Adipocyte (in vitro differentiated cells): ENCODE measurements around the gene FAM162A.
A peak's percentile ranks its signal among the peaks of the same experiment; 100 is the strongest.

Source experiments
- DNase-seq: peaks from one replicate; pipeline ENCODE4 v3.0.0-alpha.2; 2015; ENCODE audit warnings: low read depth
- H3K27me3 ChIP-seq: replicated peaks from 2 replicates; pipeline ENCODE4 v1.7.0; 2013; ENCODE audit warnings: mild to moderate bottlenecking, low read length, moderate library complexity; ENCODE audit not compliant: control insufficient read depth, insufficient read depth
- H3K36me3 ChIP-seq: 2 replicates; pipeline ENCODE4 v1.7.0; 2013; ENCODE audit warnings: low read length, mild to moderate bottlenecking, moderate library complexity; ENCODE audit not compliant: control insufficient read depth, insufficient read depth, severe bottlenecking
- H3K4me1 ChIP-seq: 2 replicates; pipeline ENCODE4 v1.7.0; 2013; ENCODE audit warnings: mild to moderate bottlenecking, low read length, moderate library complexity; ENCODE audit not compliant: control insufficient read depth, insufficient read depth
- H3K4me3 ChIP-seq: 2 replicates; pipeline ENCODE4 v1.7.0; 2013; ENCODE audit warnings: mild to moderate bottlenecking, low read length, moderate library complexity
- H3K9ac ChIP-seq: 2 replicates; pipeline ENCODE4 v1.7.0; 2013; ENCODE audit warnings: mild to moderate bottlenecking, low read length, moderate library complexity
- H3K9me3 ChIP-seq: 2 replicates; pipeline ENCODE4 v1.7.0; 2013; ENCODE audit warnings: mild to moderate bottlenecking, low read length, moderate library complexity; ENCODE audit not compliant: control insufficient read depth

FAM162A gene

DNA sequence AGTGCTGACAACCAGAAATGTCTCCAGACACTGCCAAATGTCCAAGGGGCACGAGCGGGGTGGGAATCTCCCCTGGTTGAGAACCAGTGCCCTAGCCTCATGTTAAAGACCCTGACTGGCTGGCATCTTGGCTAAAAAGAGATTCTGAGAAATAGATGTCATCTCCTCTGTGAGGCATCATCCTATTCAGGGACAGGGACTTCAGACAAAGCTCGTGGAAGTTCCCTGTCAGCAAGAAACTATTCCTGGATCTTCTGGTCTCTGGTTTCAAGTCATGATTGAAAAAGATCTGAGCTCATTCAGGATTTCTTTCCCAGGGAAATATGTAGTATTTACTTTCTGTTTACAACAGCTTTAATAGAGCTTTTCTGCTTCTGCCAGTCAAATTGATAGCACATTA lies 21.0 kb downstream of the FAM162A start:
- no peaks in the 10 kb centered on the region for H3K4me1 ChIP-seq
- H3K27me3 ChIP-seq = no peaks in the 10 kb centered on the region
- H3K9ac ChIP-seq = no peak overlapping the region
- H3K4me3 ChIP-seq = no peak overlapping the region
- peaks cover 67% of the 10 kb centered on the region for H3K36me3 ChIP-seq
- no peaks in the 10 kb centered on the region for H3K9me3 ChIP-seq
- no peak for DNase-seq

- peaks cover 78% of the 10 kb centered on the region for H3K36me3 ChIP-seq
- no peak overlapping the region for H3K4me3 ChIP-seq
- no peak overlapping the region for H3K9ac ChIP-seq
- DNase-seq = no peak
- H3K27me3 ChIP-seq = no peaks in the 10 kb centered on the region
- no peaks in the 10 kb centered on the region for H3K9me3 ChIP-seq
- no peaks in the 10 kb centered on the region for H3K4me1 ChIP-seq
Measured at GRCh38 chr3:122406198-122406597, 22.2 kb downstream of the FAM162A start.

- peaks cover 80% of the 10 kb centered on the region for H3K36me3 ChIP-seq
- DNase-seq = no peak
- H3K4me1 ChIP-seq = no peaks in the 10 kb centered on the region
- no peak overlapping the region for H3K9ac ChIP-seq
- no peaks in the 10 kb centered on the region for H3K27me3 ChIP-seq
- no peak overlapping the region for H3K4me3 ChIP-seq
- no peaks in the 10 kb centered on the region for H3K9me3 ChIP-seq
Measured at GRCh38 chr3:122407946-122408345, 24.0 kb downstream of the FAM162A start.

GRCh38 chr3:122409446-122409845 lies 25.5 kb downstream of the FAM162A start:
- H3K4me3 ChIP-seq = no peak overlapping the region
- H3K36me3 ChIP-seq = peaks cover 66% of the 10 kb centered on the region
- no peaks in the 10 kb centered on the region for H3K9me3 ChIP-seq
- DNase-seq = no peak
- no peaks in the 10 kb centered on the region for H3K27me3 ChIP-seq
- H3K4me1 ChIP-seq = peaks cover under 1% of the 10 kb centered on the region
- H3K9ac ChIP-seq = no peak overlapping the region

DNA sequence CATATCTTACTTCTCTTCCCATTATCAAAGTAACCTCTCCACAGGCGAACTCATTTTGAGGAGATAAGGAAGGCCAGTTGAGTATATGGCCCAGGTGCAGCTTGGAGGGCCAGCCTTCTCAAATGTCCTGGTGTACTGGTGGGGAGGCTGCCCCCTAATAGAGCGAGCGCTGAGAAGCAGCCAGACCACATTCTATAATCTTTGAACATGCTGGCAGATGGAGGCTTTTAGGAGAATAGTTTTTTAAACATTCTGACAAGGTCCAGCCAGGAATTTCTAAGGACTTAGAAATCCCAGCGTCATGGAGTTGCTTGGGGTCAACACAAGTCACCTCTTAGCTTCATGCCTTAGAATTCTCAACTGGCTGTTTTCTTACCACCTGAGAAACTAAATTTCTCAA lies 26.1 kb downstream of the FAM162A start:
- no peaks in the 10 kb centered on the region for H3K9me3 ChIP-seq
- no peaks in the 10 kb centered on the region for H3K27me3 ChIP-seq
- H3K4me3 ChIP-seq = no peak overlapping the region
- no peak for DNase-seq
- H3K9ac ChIP-seq = no peak overlapping the region
- H3K36me3 ChIP-seq = peaks cover 60% of the 10 kb centered on the region
- H3K4me1 ChIP-seq = peaks cover 7% of the 10 kb centered on the region

- peaks cover 11% of the 10 kb centered on the region for H3K4me1 ChIP-seq
- H3K9ac ChIP-seq = no peak overlapping the region
- no peak for DNase-seq
- H3K9me3 ChIP-seq = no peaks in the 10 kb centered on the region
- H3K4me3 ChIP-seq = no peak overlapping the region
- peaks cover 57% of the 10 kb centered on the region for H3K36me3 ChIP-seq
- no peaks in the 10 kb centered on the region for H3K27me3 ChIP-seq
Measured at GRCh38 chr3:122410639-122411038, 26.7 kb downstream of the FAM162A start.

- peaks cover 21% of the 10 kb centered on the region for H3K36me3 ChIP-seq
- DNase-seq = no peak
- H3K4me3 ChIP-seq = peak overlapping the region; percentile 100
- no peaks in the 10 kb centered on the region for H3K27me3 ChIP-seq
- peaks cover 22% of the 10 kb centered on the region for H3K4me1 ChIP-seq
- H3K9me3 ChIP-seq = no peaks in the 10 kb centered on the region
- no peak overlapping the region for H3K9ac ChIP-seq
Measured at GRCh38 chr3:122414391-122414790, 30.4 kb downstream of the FAM162A start.

- Histone ChIP-seq H3K4me3 (peak overlapping the region; percentile 100), H3K9ac (peak overlapping the region; percentile 95), H3K4me1 (peaks cover 22% of the 10 kb centered on the region), H3K27me3 (no peaks in the 10 kb centered on the region), H3K9me3 (no peaks in the 10 kb centered on the region), H3K36me3 (peaks cover 13% of the 10 kb centered on the region)
- peak; percentile 72 for DNase-seq
Measured at GRCh38 chr3:122415104-122415744, 31.2 kb downstream of the FAM162A start.

DNA sequence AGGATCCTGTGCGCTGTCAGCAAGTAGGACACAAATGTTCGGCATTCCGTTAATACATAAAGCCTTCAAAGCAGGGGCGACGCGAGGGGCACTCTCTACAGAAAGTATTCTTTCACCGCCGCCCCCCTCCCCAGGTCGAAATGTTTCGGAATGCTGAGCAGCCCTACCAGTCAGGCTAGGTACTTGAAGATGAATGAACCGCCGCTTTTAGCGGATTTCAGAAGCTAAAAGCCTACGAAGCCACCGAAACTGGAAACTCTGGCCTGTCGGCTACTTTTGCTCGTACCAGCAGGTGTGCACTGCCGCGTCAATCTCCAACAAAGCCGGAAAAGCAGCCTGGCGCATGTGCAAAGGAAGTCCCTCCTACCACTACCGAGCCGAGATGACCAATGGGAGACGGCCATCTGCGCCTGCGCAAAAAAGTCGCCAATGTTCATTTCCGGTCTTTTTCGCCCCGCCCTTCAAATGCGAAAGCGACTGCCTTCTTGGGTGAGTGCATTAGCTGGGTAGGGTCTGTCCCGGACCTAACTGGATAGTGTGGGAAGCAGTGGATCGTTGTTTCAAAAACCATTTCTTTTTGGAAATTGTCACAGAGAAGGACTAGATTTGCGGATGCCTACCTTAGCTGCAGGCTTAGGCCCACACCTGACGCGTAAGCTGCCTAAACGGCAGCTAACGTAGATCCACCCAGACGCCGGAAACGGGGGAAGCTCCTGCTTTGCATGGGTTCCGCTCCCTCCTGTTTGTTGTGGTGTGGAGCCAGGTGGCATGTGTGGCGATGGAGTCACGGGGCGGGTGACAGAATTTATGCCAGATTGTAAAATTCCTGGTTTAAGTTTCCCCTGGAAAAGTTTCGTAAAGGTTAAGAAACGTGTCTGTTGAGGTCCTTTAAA lies 32.0 kb downstream of the FAM162A start, which contains the start of gene WDR5B:
TSS of gene WDR5B (minus strand) at position 301 of the 893 bp plus-strand sequence. CDS start 534 bp downstream, outside the sequence.
- peaks cover 5% of the 10 kb centered on the region for H3K36me3 ChIP-seq
- H3K4me1 ChIP-seq = peaks cover 22% of the 10 kb centered on the region
- no peaks in the 10 kb centered on the region for H3K27me3 ChIP-seq
- peak within 1 kb of the TSS; percentile 100 for H3K4me3 ChIP-seq
- H3K9me3 ChIP-seq = no peaks in the 10 kb centered on the region
- H3K9ac ChIP-seq = peak within 1 kb of the TSS; percentile 95
- peak; percentile 99 for DNase-seq

DNA sequence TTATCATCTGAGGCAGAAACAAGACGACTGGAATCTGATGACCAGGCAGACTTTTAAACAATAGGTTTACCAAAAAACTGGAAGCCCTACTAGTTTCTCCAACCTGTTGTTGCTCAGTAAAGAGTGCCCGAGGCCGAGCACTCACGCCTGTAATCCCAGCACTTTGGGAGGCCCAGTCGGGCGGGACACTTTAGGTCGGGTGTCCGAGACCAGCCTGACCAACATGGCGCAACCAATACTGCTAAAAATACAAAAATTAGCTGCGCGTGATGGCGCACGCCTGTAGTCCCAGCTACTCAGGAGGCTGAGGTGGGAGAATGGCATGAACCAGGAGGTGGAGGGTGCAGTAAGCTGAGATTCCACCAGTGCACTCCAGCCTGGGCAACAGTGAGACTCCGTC lies 33.0 kb downstream of the FAM162A start:
- peak overlapping the region; percentile 100 for H3K4me3 ChIP-seq
- H3K36me3 ChIP-seq = peaks cover 7% of the 10 kb centered on the region
- H3K9ac ChIP-seq = peak overlapping the region; percentile 95
- no peaks in the 10 kb centered on the region for H3K9me3 ChIP-seq
- peaks cover 22% of the 10 kb centered on the region for H3K4me1 ChIP-seq
- DNase-seq = peak; percentile 34
- H3K27me3 ChIP-seq = no peaks in the 10 kb centered on the region

DNA sequence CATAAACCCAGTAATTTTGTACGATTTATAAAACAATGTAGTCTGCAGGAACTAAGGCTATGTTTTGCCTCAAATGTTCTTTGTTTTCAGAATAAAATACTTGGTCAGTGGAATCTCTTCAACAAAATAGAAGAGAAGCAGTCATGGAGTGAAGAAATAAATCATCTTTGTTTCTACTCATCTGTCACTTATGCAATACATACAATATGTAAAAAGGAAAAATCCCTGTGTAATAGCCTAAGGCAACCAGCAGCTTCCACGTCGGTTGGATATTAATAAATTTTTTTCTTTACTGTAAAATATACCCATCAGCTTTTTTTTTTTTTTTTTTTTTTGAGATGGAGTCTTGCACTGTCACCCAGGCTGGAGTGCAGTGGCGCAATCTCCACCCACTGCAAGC lies 37.1 kb downstream of the FAM162A start:
- Histone ChIP-seq H3K36me3 (peaks cover 43% of the 10 kb centered on the region), H3K9ac (no peak overlapping the region), H3K4me3 (no peak overlapping the region), H3K9me3 (no peaks in the 10 kb centered on the region), H3K4me1 (peaks cover 11% of the 10 kb centered on the region), H3K27me3 (no peaks in the 10 kb centered on the region)
- no peak for DNase-seq
